GM18505 (cell line): ENCODE results near the gene PGBD5.

Experiments used
- ATAC-seq: cut with Tn5 transposase; IDR thresholded peaks from one replicate; pipeline ENCODE4 v1.9.1; 2021; ENCODE audit not compliant: unreplicated experiment
- POLR2A ChIP-seq: IDR thresholded peaks from 4 replicates; pipeline ENCODE4 v1.6.1; 2011; ENCODE audit warnings: borderline replicate concordance; ENCODE audit not compliant: insufficient read depth, insufficient read length; ENCODE audit errors: extremely low read depth

Gene PGBD5

DNA sequence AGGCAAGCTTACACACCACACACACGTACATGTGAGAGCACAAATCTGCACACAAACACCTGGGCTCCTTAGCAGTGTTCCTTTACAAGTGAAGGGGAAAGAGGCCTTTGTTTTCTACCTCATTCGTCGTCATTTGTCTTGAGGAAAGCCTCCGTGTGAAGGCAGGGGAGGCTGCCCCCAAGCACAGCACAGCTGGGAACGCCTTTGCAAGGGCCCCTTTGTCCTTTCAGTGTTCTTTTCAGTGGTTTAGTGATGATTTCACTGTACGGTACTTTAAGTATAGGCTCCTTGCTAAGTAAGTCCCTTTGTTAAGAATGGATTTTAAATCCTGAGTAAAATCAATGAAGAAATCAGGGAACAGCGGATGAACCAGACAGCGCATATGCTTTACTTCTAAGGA is 94.1 kb downstream of the PGBD5 start:
- TF ChIP-seq POLR2A: no peak
- no peak for ATAC-seq

- no peak for TF ChIP-seq POLR2A
- ATAC-seq: no peak
These were observed 96.0 kb downstream of the PGBD5 start for GRCh38 chr1:230330157-230330556.

GRCh38 chr1:230328342-230329015 is 97.7 kb downstream of the PGBD5 start:
- no peak for ATAC-seq
- no peak for TF ChIP-seq POLR2A

DNA sequence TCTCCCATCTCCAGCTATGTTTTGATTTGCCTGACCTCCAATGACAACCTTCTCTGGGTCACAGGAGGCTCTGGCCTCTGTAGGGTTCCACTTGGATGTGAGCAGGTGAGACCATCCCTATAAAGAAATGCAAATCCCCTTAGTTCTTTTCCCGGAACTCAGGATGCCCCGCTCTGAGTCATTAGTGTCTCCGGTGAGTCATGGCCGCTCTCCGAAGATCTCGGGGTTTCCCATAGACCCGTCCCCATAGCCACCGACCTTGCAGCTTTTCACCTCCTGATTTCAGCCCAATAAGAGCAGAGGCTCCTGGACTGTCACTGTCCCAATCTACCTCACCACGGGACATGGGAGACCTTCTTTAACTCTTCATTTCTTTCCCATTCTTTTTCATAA is 98.2 kb downstream of the PGBD5 start:
- TF ChIP-seq POLR2A: no peak
- ATAC-seq: no peak

- no peak for ATAC-seq
- no peak for TF ChIP-seq POLR2A
These were observed 98.9 kb downstream of the PGBD5 start for GRCh38 chr1:230326971-230327891.

- ATAC-seq: no peak
- TF ChIP-seq POLR2A: no peak
These were observed 102.4 kb downstream of the PGBD5 start for GRCh38 chr1:230323686-230324085.

- no peak for ATAC-seq
- TF ChIP-seq POLR2A: no peak
These were observed 103.1 kb downstream of the PGBD5 start for GRCh38 chr1:230322967-230323547.

- ATAC-seq: no peak
- TF ChIP-seq POLR2A: no peak
These were observed 103.7 kb downstream of the PGBD5 start for GRCh38 chr1:230322421-230322756.

DNA sequence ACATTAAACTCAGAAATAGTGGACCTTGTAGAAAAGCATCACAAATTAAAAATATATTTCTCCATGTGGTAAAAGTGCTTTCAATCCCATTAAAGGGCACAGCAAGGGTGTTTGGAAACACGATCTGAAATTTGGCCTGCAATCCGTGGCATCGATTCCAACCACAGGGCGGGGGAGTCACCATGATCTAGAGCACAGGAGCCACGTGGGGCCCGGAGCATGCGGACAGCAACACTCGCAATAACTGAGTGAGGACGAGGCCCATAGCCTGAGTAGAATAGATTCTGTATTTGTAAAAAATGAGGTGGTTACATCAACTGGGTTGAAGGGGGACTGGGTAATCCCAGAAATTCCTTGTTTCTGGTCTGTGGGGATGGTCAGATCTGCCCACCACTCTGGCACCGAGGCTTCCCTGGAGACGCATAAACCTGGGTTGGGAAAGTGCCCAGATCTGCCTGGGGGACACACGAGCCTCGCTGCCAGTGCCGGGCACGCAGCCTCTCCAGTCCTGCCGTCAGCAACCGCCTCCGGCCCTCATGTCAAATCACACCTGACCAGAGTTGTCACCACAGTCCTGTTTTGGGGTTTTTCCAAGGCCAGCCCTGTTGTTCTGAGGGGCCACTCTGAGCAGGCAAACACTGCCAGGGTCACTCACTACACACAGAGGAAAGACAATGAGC is 104.3 kb downstream of the PGBD5 start:
- no peak for ATAC-seq
- TF ChIP-seq POLR2A: no peak

GRCh38 chr1:230321341-230321740 is 104.8 kb downstream of the PGBD5 start:
- TF ChIP-seq POLR2A: no peak
- ATAC-seq: no peak

- no peak for TF ChIP-seq POLR2A
These were observed 105.3 kb downstream of the PGBD5 start for GRCh38 chr1:230320804-230321203.

DNA sequence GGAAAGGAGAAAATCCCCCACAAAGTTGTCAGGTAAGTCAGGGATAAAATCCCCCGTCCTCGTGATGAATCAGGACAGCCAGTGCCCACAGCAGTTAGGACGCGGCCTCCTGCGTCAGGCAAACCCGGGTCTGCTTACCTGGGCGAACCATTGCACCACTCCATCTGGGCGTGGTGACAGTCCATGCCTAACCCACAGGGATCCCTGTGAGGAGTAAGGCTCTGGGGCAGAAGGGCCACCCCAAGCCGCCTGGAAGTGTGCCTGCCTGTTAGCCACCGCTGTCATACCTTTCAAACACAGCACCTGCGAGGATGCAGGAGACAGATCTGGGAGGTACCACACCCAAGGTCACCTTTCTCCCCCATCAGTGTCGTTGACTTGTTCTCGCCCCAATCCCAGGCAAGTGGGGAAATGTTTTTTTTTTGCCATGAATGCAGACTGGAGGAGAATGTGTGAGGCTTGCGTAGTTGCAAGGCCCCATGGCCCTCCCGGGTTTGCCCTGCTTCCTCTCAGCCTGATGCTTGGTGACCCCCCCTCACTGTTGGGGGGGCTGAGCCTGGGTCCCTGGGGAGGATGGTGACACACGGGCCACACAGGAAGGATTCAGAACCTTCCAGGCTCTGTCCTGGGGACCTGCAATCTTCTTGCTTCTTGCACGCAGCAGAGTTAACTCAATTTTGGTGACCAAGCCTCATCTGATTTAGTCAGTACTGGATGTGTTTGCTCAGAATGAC is 107.0 kb downstream of the PGBD5 start:
- TF ChIP-seq POLR2A: no peak
- no peak for ATAC-seq

More at GRCh38 chr1:230320804-230321203, 105.3 kb downstream of the PGBD5 start:
- no peak for ATAC-seq
